HG02885 (cell line): ENCODE measurements around the gene IQCK.
"Not testable (repeated sequence)": the region's sequence is repeated elsewhere in the genome, so short reads cannot be mapped to it uniquely, and the experiment has no call there.

Source experiments
- ATAC-seq: cut with Tn5 transposase; IDR thresholded peaks from one replicate; pipeline ENCODE4 v1.9.1; 2021; ENCODE audit warnings: mild to moderate bottlenecking; ENCODE audit not compliant: unreplicated experiment, poor library complexity

The IQCK gene, protein sequence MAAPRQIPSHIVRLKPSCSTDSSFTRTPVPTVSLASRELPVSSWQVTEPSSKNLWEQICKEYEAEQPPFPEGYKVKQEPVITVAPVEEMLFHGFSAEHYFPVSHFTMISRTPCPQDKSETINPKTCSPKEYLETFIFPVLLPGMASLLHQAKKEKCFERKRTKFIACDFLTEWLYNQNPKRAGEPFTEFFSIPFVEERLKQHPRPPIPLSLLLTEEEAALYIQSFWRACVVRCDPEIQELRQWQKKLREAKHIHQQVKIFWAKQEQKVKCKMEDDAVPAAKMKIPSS

GRCh38 chr16:19717741-19718623 is at the start of gene IQCK, which contains the start of gene KNOP1:
TSS of gene IQCK (plus strand) at chr16:19718271. CDS start at chr16:19718307, 36 bp downstream.
TSS of gene KNOP1 (minus strand) at chr16:19718227. CDS start at chr16:19715035, 3,192 bp downstream.
- peak; percentile 95 for ATAC-seq

GRCh38 chr16:19672378-19672777 is 45.7 kb upstream of the IQCK start:
- ATAC-seq = no peak

DNA sequence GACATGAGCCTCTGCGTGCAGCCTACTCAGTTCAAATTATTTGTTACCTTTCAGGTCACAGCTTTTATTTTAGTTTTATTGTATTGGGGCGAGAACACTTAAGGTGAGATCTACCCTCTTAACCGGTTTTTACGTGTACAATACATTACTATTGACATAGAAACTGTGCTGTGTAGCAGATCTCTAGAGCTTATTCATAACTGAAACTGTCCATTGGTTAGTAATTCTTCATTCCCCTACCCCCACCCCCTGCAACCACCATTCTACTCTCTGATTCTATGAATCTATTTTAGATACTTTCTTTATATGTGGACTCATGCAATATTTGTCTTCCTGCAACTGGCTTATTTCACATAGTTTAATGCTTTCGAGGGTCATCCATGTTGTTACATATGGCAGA is 43.6 kb upstream of the IQCK start:
- no peak for ATAC-seq

DNA sequence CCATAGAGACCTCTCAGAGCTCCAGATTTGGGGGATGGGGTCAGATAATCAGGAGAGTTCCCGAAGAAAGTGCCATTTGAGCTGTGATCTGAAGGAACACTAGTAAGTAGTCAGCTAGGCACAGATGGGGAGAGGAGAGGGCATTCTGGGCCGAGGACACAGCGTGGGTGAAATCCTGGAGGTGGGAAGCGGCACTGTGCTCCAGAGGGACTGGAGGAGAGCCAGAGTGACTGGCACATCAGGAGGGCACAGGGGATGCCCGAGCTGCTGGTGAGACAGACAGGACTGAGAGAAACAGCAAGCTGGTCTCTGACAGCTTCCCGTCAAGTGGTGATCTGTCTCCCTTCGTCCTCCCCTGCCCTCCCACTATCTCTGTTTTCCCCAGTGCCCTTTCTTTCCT is 40.7 kb upstream of the IQCK start:
- ATAC-seq = no peak

- ATAC-seq = no peak
Observed at GRCh38 chr16:19678804-19679203, 39.3 kb upstream of the IQCK start.

GRCh38 chr16:19679281-19679680 is 38.8 kb upstream of the IQCK start:
- ATAC-seq = not testable (repeated sequence)

- no peak for ATAC-seq
Observed at GRCh38 chr16:19680881-19681340, 37.2 kb upstream of the IQCK start.

DNA sequence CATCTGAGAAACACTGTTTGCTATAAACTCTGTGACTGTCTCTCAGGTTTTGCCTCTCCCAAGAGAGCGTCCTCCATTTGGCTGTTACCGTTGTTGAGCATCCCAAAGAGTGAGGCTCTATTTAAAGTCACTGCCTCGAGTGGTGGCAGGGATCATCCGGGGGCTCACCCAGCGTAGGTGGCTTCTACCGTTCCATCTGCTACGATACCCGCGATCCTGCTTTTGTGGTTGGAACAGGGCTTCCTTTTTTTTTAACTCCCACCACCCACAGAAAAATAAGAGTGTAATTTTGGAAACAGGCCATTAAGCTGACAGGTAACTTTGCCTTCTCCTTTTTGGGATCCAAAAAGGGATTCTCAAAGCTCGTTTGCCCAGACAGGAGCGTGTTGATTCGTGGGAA is 36.4 kb upstream of the IQCK start:
- ATAC-seq = no peak

GRCh38 chr16:19683453-19684236 is 34.4 kb upstream of the IQCK start:
- no peak for ATAC-seq

DNA sequence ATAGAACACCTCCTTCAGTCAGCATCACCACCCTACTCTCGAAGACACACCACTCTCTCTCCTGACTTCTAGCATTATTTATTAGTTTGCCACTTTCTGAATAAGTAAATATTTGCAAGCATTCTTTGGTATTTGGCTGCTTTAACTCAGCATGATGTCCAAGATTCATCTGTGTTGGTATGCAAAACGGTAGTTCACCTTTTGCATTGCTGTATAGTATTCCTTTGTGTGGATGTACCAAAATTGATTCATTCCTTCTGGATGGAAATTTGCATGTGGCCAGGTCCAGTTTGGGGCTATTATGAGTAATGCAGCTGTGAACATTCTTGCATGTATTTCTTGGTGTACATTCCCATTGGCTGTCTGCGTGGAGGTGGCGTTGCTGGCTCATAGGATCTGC is 32.9 kb upstream of the IQCK start:
- ATAC-seq = no peak

- ATAC-seq = no peak
Observed at GRCh38 chr16:19687279-19687678, 30.8 kb upstream of the IQCK start.

DNA sequence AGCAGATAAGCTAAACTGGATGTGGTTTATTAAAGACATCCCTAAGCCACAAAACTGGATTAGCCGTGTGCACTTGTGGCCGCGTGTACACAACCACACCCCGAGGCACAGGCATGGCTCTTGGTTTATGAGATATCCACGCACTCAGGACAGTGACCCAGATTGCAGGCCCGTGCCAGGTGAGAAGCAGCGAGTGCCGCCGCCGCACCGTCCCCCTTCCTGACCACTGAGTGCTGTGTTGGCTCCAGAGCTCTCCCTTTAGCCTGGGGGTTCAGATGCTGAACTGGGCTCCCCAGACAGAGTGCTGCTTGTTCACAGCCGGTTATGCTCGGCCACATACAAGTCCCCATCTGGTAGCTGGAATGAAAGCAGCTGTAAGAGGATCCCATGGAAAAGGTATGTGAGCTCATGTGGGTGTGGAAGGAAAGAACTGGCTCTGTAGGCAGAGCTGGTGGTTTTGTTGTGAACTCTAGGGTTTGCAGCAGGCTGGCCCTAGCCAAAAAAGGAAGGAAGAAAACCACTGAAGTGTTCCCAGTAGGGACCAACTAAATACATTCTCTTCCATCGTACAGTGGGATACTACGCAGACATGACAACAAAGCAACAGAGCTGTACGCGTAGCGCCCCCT is 29.6 kb upstream of the IQCK start:
- no peak for ATAC-seq

GRCh38 chr16:19689342-19689741 is 28.7 kb upstream of the IQCK start:
- ATAC-seq = no peak

GRCh38 chr16:19690196-19690595 is 27.9 kb upstream of the IQCK start:
- no peak for ATAC-seq

- no peak for ATAC-seq
Observed at GRCh38 chr16:19691161-19691711, 26.8 kb upstream of the IQCK start.

DNA sequence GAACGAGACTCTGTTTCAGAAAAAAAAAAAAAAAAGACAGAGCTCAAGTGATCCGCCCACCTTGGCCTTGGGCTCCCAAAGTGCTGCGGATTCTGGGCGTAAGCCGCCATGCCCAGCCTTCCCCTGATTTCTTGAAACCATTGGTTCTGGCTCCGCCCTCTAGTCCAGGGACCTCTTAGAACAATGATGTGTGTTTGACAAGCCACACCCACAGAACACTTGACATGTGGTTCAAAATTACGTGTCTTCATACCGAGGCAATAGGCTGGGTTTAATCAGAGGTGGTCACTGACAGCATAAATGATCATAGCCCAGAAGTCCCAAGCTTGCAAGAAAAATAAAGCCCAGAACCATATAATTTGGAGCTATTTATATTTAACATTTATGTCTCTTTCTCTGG is 23.1 kb upstream of the IQCK start:
- ATAC-seq = no peak

DNA sequence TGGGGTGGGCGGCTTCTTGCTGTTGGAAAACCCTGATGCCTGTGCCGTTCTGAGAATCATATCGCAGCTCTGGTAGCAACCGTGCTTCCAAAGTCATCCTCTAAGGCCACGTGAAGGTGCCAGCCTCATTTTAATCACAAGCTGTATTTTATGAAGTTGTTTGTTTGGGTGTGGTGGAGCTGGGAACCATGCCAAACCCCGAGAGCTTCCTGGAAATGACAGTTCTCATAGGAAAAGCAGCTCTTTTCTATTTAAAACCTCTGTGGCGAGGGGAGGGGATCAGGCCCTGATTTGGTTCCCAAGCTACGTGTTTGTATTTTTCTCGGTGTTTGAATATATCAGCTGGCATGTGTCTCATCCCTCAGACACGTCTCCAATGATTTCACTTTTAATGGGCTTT is 21.7 kb upstream of the IQCK start:
- no peak for ATAC-seq

DNA sequence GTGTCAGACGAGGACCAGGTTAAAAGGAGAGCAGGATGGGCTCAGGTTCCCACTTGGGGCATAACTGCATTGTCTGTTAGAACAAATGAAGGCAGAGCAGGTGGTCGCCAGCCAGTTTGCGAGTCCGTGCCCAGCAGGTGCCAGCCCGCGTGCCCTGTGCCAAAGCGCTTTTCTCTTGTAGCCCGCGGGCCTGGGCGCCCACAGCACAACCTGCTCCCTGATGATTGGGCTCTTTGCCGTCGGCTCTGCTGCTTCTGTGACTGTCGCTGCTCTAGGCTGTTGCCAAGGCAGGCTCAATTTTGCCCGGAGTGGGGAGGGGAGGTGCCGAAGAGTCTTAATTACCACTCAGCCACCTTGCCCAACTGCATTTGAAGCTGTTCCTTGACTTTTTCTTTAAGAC is 21.1 kb upstream of the IQCK start:
- no peak for ATAC-seq

DNA sequence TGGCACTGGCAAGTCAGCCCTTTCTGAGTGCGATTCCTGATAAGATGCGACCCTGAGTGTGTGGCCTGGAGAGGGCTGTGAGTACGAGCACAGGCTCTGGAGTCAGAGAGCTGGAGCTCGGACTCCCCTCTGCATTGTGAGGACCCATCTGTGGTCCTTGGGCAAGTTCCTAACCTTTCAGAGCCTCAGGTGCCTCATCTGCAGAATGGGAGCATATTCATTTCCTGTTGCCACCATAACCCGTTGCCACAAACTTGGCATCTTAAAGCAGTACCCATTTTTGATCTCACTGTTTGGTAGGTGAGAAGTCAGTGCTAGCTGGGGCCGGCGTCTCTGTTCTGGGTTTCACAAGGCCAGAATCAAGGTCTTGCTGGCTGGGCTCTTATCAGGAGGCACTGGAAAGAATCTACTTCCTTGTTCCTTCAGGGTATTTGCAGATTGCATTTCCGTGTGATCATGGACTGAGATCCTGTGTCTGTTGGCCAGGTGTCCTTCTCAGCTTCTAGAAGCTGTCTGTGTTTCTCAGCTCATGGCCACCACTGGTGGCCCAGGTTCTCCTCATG is 20.2 kb upstream of the IQCK start:
- ATAC-seq = no peak
